ENCODE results near the gene TMEM100. TPM values are rescaled to one million over a fixed set of nuclear protein-coding genes. Genes with fewer than 3 reads are reported as not detected.
A peak's percentile ranks its signal among the peaks of the same experiment; 100 is the strongest.

TMEM100 gene
- polyA plus RNA-seq, 4 donors, result 0.45 to 24.0 (median 6.0) TPM

DNA sequence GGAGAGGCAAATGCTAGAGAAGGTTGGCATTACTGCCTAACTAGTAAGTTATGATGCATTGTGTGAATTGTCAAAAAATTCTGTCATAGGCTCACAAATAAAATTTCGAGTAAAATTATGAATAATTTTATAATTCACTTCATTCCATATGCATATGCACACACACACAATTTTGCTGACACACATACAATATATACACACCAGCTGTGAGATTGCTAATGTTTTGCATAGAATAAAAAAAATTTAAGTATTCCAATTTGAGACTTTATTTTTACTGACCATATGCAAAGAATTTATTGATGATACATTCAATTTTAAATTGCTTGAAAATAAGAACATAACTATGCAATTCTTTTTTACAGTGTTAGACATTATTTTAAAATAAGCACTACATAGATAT lies 6.8 kb upstream of the TMEM100 start:
- 62 to 89% (median 67%) methylated on average over 1 of the region's 1 CpG for WGBS, 3 donors

DNA sequence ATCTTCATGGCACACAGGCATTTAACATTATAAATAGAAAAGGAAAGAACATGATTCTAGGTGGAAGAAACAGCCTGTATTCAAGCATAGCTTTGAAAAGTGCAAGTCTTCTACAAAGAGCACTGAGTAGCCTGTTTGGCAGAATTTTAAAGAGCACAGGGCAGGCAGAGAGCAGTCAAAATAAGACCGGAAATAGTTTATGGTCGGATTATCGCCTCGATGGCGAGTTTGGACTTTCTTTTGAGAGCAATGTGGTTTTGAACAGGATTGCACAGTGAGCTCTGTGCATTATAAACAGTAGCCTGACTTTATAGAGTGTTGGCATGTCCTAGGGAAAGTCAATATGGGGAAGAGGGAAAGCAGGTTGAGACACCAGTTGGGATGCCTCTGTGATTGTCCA lies 6.2 kb upstream of the TMEM100 start:
- Histone ChIP-seq H3K4me3 (ENCODE audit: low read depth in 1 of 3, low read length in 3 of 3) (no peak overlapping the region), H3K27ac (ENCODE audit: low read depth in 1 of 3, low read length in 2 of 3) (no peak overlapping the region), H3K27me3 (ENCODE audit: control insufficient read depth in 3 of 3, insufficient read depth in 3 of 3, low read length in 3 of 3) (peaks cover 0 to 4% (median 2%) of the 10 kb centered on the region in 3 donors), H3K9me3 (ENCODE audit: control insufficient read depth in 2 of 2, insufficient read depth in 1 of 2, low read depth in 1 of 2, low read length in 1 of 2) (no peaks in the 10 kb centered on the region), H3K4me1 (ENCODE audit: control insufficient read depth in 3 of 3, insufficient read depth in 2 of 3, low read depth in 1 of 3, low read length in 2 of 3) (no peaks in the 10 kb centered on the region), H3K36me3 (ENCODE audit: control insufficient read depth in 3 of 3, insufficient read depth in 2 of 3, low read depth in 1 of 3, low read length in 3 of 3) (no peaks in the 10 kb centered on the region)
- no peak for FAIRE-seq
- 75 to 87% (median 83%) methylated on average over 5 of the region's 5 CpGs for WGBS, 3 donors
- DNase-seq, result no peak

More for the DNA sequence above, 6.8 kb upstream of the TMEM100 start:
- Histone ChIP-seq H3K9me3 (ENCODE audit: control insufficient read depth in 2 of 2, insufficient read depth in 1 of 2, low read depth in 1 of 2, low read length in 1 of 2) (no peaks in the 10 kb centered on the region), H3K4me3 (ENCODE audit: low read depth in 1 of 3, low read length in 3 of 3) (no peak overlapping the region), H3K4me1 (ENCODE audit: control insufficient read depth in 3 of 3, insufficient read depth in 2 of 3, low read depth in 1 of 3, low read length in 2 of 3) (no peaks in the 10 kb centered on the region), H3K36me3 (ENCODE audit: control insufficient read depth in 3 of 3, insufficient read depth in 2 of 3, low read depth in 1 of 3, low read length in 3 of 3) (no peaks in the 10 kb centered on the region), H3K27me3 (ENCODE audit: control insufficient read depth in 3 of 3, insufficient read depth in 3 of 3, low read length in 3 of 3) (peaks cover 0 to 2% (median 0%) of the 10 kb centered on the region in 3 donors), H3K27ac (ENCODE audit: low read depth in 1 of 3, low read length in 2 of 3) (no peak overlapping the region)
- FAIRE-seq, result no peak
- DNase-seq, result no peak

DNA sequence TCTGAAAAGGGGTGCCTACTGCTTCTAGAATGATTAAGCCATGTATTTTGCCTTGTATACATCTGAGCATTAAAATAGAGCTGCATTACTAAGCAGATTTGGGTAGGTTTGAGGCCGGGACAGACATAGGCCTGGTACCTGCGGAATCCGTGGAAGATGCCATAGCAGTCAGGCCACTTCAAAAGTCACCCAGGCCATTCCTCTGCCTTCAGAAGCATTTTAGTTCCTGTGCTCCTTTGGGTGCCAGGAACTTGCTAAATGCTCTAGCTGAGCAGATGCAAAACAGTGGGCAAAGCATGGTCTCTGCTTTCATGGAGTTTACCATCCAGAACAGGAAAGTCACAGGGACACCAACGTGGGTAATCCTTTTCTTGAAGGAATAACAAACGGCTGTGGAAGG lies 5.7 kb upstream of the TMEM100 start:
- no peaks in the 10 kb centered on the region for H3K36me3 ChIP-seq (ENCODE audit: control insufficient read depth in 3 of 3, insufficient read depth in 2 of 3, low read depth in 1 of 3, low read length in 3 of 3)
- no peak overlapping the region for H3K27ac ChIP-seq (ENCODE audit: low read depth in 1 of 3, low read length in 2 of 3)
- DNase-seq (no peak), FAIRE-seq (no peak)
- H3K4me3 ChIP-seq (ENCODE audit: low read depth in 1 of 3, low read length in 3 of 3), result no peak overlapping the region
- 73 to 78% (median 76%) methylated on average over 5 of the region's 5 CpGs for WGBS, 3 donors
- no peaks in the 10 kb centered on the region for H3K9me3 ChIP-seq (ENCODE audit: control insufficient read depth in 2 of 2, insufficient read depth in 1 of 2, low read depth in 1 of 2, low read length in 1 of 2)
- H3K27me3 ChIP-seq (ENCODE audit: control insufficient read depth in 3 of 3, insufficient read depth in 3 of 3, low read length in 3 of 3), result peaks cover 0 to 4% (median 2%) of the 10 kb centered on the region in 3 donors
- no peaks in the 10 kb centered on the region for H3K4me1 ChIP-seq (ENCODE audit: control insufficient read depth in 3 of 3, insufficient read depth in 2 of 3, low read depth in 1 of 3, low read length in 2 of 3)

DNA sequence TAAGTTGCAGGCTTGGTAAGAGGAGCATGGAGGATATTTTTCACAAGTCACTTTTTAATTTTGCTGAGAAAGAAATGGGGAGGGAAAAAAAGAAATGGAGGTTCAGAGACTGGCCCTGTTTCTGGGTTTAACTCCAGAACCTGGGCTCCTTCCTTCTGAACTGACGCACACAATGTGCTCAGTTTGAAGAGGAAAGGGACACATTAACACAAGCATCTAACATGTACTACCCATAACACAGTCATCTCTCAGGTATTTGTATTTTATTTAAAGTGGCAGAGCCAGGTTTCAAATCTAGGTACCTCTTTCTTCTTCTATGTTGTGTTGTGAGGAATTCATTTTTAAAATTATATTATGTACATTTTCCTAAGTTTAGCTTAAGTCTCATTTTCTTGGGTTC lies 5.3 kb upstream of the TMEM100 start:
- FAIRE-seq (no peak), DNase-seq (no peak)
- no peaks in the 10 kb centered on the region for H3K4me1 ChIP-seq (ENCODE audit: control insufficient read depth in 3 of 3, insufficient read depth in 2 of 3, low read depth in 1 of 3, low read length in 2 of 3)
- no peaks in the 10 kb centered on the region for H3K9me3 ChIP-seq (ENCODE audit: control insufficient read depth in 2 of 2, insufficient read depth in 1 of 2, low read depth in 1 of 2, low read length in 1 of 2)
- WGBS, 3 donors, result 88 to 92% (median 91%) methylated on average over 1 of the region's 1 CpG
- no peaks in the 10 kb centered on the region for H3K36me3 ChIP-seq (ENCODE audit: control insufficient read depth in 3 of 3, insufficient read depth in 2 of 3, low read depth in 1 of 3, low read length in 3 of 3)
- peaks cover 0 to 7% (median 2%) of the 10 kb centered on the region in 3 donors for H3K27me3 ChIP-seq (ENCODE audit: control insufficient read depth in 3 of 3, insufficient read depth in 3 of 3, low read length in 3 of 3)
- no peak overlapping the region for H3K27ac ChIP-seq (ENCODE audit: low read depth in 1 of 3, low read length in 2 of 3)
- H3K4me3 ChIP-seq (ENCODE audit: low read depth in 1 of 3, low read length in 3 of 3), result no peak overlapping the region

DNA sequence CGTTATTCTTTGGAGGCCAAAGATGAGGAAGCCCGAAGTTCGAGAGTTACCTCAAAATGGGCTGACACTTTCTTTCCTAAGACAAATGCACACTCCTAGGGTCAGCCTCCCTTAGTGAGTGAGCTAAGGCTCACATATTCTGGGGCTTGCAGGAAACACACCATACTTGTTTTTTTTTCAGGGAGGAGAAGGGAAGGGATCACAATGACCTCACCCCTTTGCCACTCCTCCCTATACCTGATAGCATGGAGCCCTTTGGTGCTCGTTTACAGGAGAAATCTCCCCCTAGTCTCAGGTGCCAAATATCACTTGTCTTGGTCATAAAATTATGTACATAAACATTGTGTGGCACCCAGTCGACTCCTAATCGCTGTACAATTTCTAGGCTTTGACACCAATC lies 4.6 kb upstream of the TMEM100 start:
- no peak overlapping the region for H3K4me3 ChIP-seq (ENCODE audit: low read depth in 1 of 3, low read length in 3 of 3)
- FAIRE-seq, result no peak
- H3K36me3 ChIP-seq (ENCODE audit: control insufficient read depth in 3 of 3, insufficient read depth in 2 of 3, low read depth in 1 of 3, low read length in 3 of 3), result no peaks in the 10 kb centered on the region
- 73 to 86% (median 73%) methylated on average over 6 of the region's 6 CpGs for WGBS, 3 donors
- no peaks in the 10 kb centered on the region for H3K9me3 ChIP-seq (ENCODE audit: control insufficient read depth in 2 of 2, insufficient read depth in 1 of 2, low read depth in 1 of 2, low read length in 1 of 2)
- no peak overlapping the region for H3K27ac ChIP-seq (ENCODE audit: low read depth in 1 of 3, low read length in 2 of 3)
- H3K4me1 ChIP-seq (ENCODE audit: control insufficient read depth in 3 of 3, insufficient read depth in 2 of 3, low read depth in 1 of 3, low read length in 2 of 3), result no peaks in the 10 kb centered on the region
- peaks cover 0 to 9% (median 2%) of the 10 kb centered on the region in 3 donors for H3K27me3 ChIP-seq (ENCODE audit: control insufficient read depth in 3 of 3, insufficient read depth in 3 of 3, low read length in 3 of 3)
- DNase-seq, result no peak

DNA sequence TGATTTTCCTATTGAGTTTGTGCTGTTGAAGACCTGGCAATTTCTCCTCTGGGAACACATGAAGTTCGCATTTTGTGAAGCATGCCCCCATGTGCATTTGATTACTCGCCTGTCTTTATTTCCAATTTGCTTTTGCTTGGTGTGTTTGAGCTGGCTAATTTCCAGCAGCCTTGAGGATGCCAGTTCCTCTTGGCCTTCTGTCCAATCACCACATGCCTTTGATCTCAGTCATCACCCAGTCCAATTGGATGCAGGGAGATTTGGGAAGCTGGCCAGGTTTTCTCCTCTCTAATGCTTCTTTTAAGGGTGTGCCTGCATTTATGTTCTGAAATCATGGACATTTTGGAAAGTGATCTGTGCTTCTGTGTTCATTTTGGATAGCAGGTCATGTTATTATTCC lies 3.8 kb upstream of the TMEM100 start:
- no peaks in the 10 kb centered on the region for H3K4me1 ChIP-seq (ENCODE audit: control insufficient read depth in 3 of 3, insufficient read depth in 2 of 3, low read depth in 1 of 3, low read length in 2 of 3)
- 65 to 71% (median 65%) methylated on average over 2 of the region's 2 CpGs for WGBS, 3 donors
- H3K27ac ChIP-seq (ENCODE audit: low read depth in 1 of 3, low read length in 2 of 3), result no peak overlapping the region

DNA sequence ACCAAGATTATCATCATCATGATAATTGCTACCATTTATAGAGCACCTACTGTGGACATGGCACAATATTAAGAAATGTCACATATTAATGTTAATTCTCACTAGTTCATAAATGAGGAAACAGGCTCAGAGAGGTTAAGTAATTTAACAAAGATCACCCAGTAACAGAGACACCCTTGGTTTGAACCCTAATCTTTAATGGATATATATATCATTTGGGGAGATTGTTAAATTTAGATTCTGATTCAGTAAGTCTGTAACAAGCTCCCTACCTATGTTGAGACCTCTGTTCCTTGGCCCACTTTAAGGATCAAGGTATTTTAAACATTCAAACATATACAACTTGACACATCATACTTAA lies 804 bp upstream of the TMEM100 start:
- peaks cover 0 to 11% (median 2%) of the 10 kb centered on the region in 3 donors for H3K27me3 ChIP-seq (ENCODE audit: control insufficient read depth in 3 of 3, insufficient read depth in 3 of 3, low read length in 3 of 3)
- H3K4me3 ChIP-seq (ENCODE audit: low read depth in 1 of 3, low read length in 3 of 3), result peak overlapping the region in 1 of 3 donors; percentile 36
- H3K36me3 ChIP-seq (ENCODE audit: control insufficient read depth in 3 of 3, insufficient read depth in 2 of 3, low read depth in 1 of 3, low read length in 3 of 3), result peaks cover 0 to 3% (median 0%) of the 10 kb centered on the region in 3 donors
- no peaks in the 10 kb centered on the region for H3K4me1 ChIP-seq (ENCODE audit: control insufficient read depth in 3 of 3, insufficient read depth in 2 of 3, low read depth in 1 of 3, low read length in 2 of 3)
- H3K27ac ChIP-seq (ENCODE audit: low read depth in 1 of 3, low read length in 2 of 3), result peak overlapping the region in 1 of 3 donors; percentile 84
- no peak for DNase-seq
- H3K9me3 ChIP-seq (ENCODE audit: control insufficient read depth in 2 of 2, insufficient read depth in 1 of 2, low read depth in 1 of 2, low read length in 1 of 2), result no peaks in the 10 kb centered on the region
- no peak for FAIRE-seq

More for the DNA sequence above, 3.8 kb upstream of the TMEM100 start:
- DNase-seq (no peak), FAIRE-seq (no peak)
- Histone ChIP-seq H3K4me3 (ENCODE audit: low read depth in 1 of 3, low read length in 3 of 3) (no peak overlapping the region), H3K9me3 (ENCODE audit: control insufficient read depth in 2 of 2, insufficient read depth in 1 of 2, low read depth in 1 of 2, low read length in 1 of 2) (no peaks in the 10 kb centered on the region), H3K27me3 (ENCODE audit: control insufficient read depth in 3 of 3, insufficient read depth in 3 of 3, low read length in 3 of 3) (peaks cover 0 to 9% (median 2%) of the 10 kb centered on the region in 3 donors), H3K36me3 (ENCODE audit: control insufficient read depth in 3 of 3, insufficient read depth in 2 of 3, low read depth in 1 of 3, low read length in 3 of 3) (no peaks in the 10 kb centered on the region)

DNA sequence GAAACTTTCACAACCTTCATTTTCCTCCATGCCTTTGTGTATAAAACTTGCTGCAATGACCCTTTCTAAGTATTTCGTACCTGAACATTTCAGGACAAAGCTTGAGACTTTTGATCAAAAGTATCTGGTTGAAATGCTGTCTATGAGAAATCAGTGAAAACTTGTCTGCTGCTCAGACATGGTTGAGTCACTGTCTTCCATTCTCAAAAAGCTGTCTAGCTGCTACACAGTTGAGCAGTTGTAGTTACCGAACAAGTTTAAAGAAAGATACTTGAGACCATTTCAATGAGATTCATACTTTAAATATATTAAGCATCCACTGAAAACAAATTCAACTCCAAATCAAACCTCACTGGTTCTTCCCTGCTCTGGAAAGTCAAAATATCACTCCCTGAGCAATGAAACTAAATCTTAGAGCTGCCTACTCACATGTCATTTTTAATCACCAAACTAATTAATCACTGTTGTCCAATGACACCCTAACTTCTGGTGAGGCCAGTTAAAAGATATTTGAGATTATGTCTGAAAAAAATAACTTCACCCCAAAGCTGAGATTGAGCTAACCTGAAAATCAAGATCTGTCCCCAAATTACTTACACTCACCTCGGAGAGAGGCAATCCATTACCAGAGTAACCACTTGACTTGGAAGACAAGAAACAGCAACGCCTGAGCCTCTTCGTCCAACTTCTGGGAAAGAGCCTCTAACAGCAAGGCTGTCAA lies 488 bp downstream of the TMEM100 start:
- Histone ChIP-seq H3K4me1 (ENCODE audit: control insufficient read depth in 3 of 3, insufficient read depth in 2 of 3, low read depth in 1 of 3, low read length in 2 of 3) (no peaks in the 10 kb centered on the region), H3K9me3 (ENCODE audit: control insufficient read depth in 2 of 2, insufficient read depth in 1 of 2, low read depth in 1 of 2, low read length in 1 of 2) (no peaks in the 10 kb centered on the region), H3K27ac (ENCODE audit: low read depth in 1 of 3, low read length in 2 of 3) (peak overlapping the region in 2 of 3 donors; percentile 57 to 85), H3K36me3 (ENCODE audit: control insufficient read depth in 3 of 3, insufficient read depth in 2 of 3, low read depth in 1 of 3, low read length in 3 of 3) (peaks cover 0 to 3% (median 0%) of the 10 kb centered on the region in 3 donors), H3K27me3 (ENCODE audit: control insufficient read depth in 3 of 3, insufficient read depth in 3 of 3, low read length in 3 of 3) (peaks cover 0 to 11% (median under 1%) of the 10 kb centered on the region in 3 donors), H3K4me3 (ENCODE audit: low read depth in 1 of 3, low read length in 3 of 3) (peak overlapping the region in 1 of 3 donors; percentile 36)
- WGBS, 3 donors, result 50 to 62% (median 51%) methylated on average over 5 of the region's 5 CpGs
- no peak for DNase-seq
- no peak for FAIRE-seq
